A549 (cell line): Measurements from ENCODE around the gene TNFSF13B. TPM values are rescaled to one million over a fixed set of nuclear protein-coding genes. Genes with fewer than 3 reads are reported as not detected.

Experiments used
- ATAC-seq, 2 experiments: fragments of 200-7000 bp in 1 of 2; fragments of >200 bp in 1 of 2; cut with Nextera tagmentation in 1 of 2; cut with Tn5 transposase in 1 of 2; 3 replicates each; pipeline versions ENCODE4 v1.8.0 to v1.9.1; 2018 to 2020; ENCODE audit warnings: mild to moderate bottlenecking in 1 of 2, moderate library complexity in 1 of 2
- CTCF ChIA-PET: fragments of 300-600 bp; sonication (Branson Sonifier 250); formaldehyde crosslinking; extraction: SDS; loops from one replicate; lab custom pipeline; 2021; ENCODE audit warnings: antibody characterized with exemption, inconsistent platforms; lab: Yijun Ruan, JAX
- POLR2A ChIA-PET: fragments of 350-600 bp; formaldehyde crosslinking; extraction: SDS; loops from one replicate; lab custom pipeline; 2021; ENCODE audit warnings: antibody characterized with exemption, inconsistent platforms; lab: Yijun Ruan, JAX
- DNase-seq, 2 experiments: peaks; one replicate each; pipeline versions ENCODE4 v3.0.0 to v3.0.0-alpha.2; 2011 to 2016; ENCODE audit warnings: low read depth in 1 of 2, low spot score in 1 of 2
- FAIRE-seq: peaks from 2 replicates; lab custom pipeline; 2011; peaks lifted over from hg19 to GRCh38; lab: Jason Lieb, UNC
- H3K27ac ChIP-seq, 2 experiments: fragments of >200 bp; sonication (Bioruptor Twin); formaldehyde crosslinking; 3 replicates each; pipeline ENCODE4 v1.5.1; 2016 to 2017
- H3K4me1 ChIP-seq: fragments of >200 bp; sonication (Bioruptor Twin); formaldehyde crosslinking; 3 replicates; pipeline ENCODE4 v1.6.1; 2016
- H3K4me2 ChIP-seq: fragments of >200 bp; sonication (Bioruptor Twin); formaldehyde crosslinking; 3 replicates; pipeline ENCODE4 v1.6.1; 2016
- H3K4me3 ChIP-seq: fragments of >200 bp; sonication (Bioruptor Twin); formaldehyde crosslinking; 3 replicates; pipeline ENCODE4 v1.5.1; 2016
- H3K9me3 ChIP-seq: fragments of >200 bp; sonication (Bioruptor Twin); formaldehyde crosslinking; 3 replicates; pipeline ENCODE4 v1.6.1; 2016
- ATOH8 ChIP-seq: fragments of 250-450 bp; sonication (Bioruptor Pico); IDR thresholded peaks from 2 replicates; pipeline ENCODE4 v1.5.0; 2020; ENCODE audit warnings: low read depth, mild to moderate bottlenecking, moderate library complexity
- BHLHE40 ChIP-seq: IDR thresholded peaks from 2 replicates; pipeline ENCODE4 v1.6.1; 2012; ENCODE audit warnings: low read depth, low read length, inconsistent platforms
- CBX2 ChIP-seq: fragments of 200-600 bp; sonication (generic); IDR thresholded peaks from 2 replicates; pipeline ENCODE4 v1.6.1; 2016; ENCODE audit warnings: low read depth, mild to moderate bottlenecking, borderline replicate concordance
- CHD2 ChIP-seq: fragments of 150-350 bp; IDR thresholded peaks from 2 replicates; pipeline ENCODE4 v1.6.1; 2014; ENCODE audit warnings: low read length; ENCODE audit not compliant: partially characterized antibody
- CTCF ChIP-seq: fragments of >200 bp; sonication (Bioruptor Twin); formaldehyde crosslinking; IDR thresholded peaks from 3 replicates; pipeline ENCODE4 v1.5.1; 2016
- E2F6 ChIP-seq: IDR thresholded peaks from 2 replicates; pipeline ENCODE4 v1.6.1; 2012; ENCODE audit warnings: low read depth, borderline replicate concordance
- EP300 ChIP-seq, 2 experiments: fragments of >200 bp; sonication (Bioruptor Twin); formaldehyde crosslinking; IDR thresholded peaks; 2 replicates in 1 of 2; 3 replicates in 1 of 2; pipeline ENCODE4 v1.6.1; 2016 to 2017
- GATA3 ChIP-seq: IDR thresholded peaks from 2 replicates; pipeline ENCODE4 v1.6.1; 2012; ENCODE audit warnings: borderline replicate concordance
- HES2 ChIP-seq: fragments of >200 bp; sonication (Bioruptor Twin); formaldehyde crosslinking; IDR thresholded peaks from 2 replicates; pipeline ENCODE4 v1.6.1; 2016
- HOXA7 ChIP-seq: fragments of 250-450 bp; sonication (Bioruptor Pico); IDR thresholded peaks from 2 replicates; pipeline ENCODE4 v1.5.0; 2020; ENCODE audit warnings: mild to moderate bottlenecking, moderate library complexity
- MAZ ChIP-seq: fragments of 150-350 bp; IDR thresholded peaks from 2 replicates; pipeline ENCODE4 v1.6.1; 2014; ENCODE audit warnings: antibody characterized with exemption, low read depth, low read length, borderline replicate concordance
- NFE2L2 ChIP-seq: fragments of 150-350 bp; conservative IDR thresholded peaks from 2 replicates; pipeline ENCODE4 v1.6.1; 2014; ENCODE audit warnings: low read length
- NR3C1 ChIP-seq: fragments of >200 bp; sonication (Bioruptor Twin); formaldehyde crosslinking; IDR thresholded peaks from 3 replicates; pipeline ENCODE4 v1.6.1; 2017
- RAD21 ChIP-seq, 2 experiments: fragments of >200 bp in 1 of 2; sonication (Bioruptor Twin) in 1 of 2; formaldehyde crosslinking in 1 of 2; IDR thresholded peaks in 1 of 2; conservative IDR thresholded peaks in 1 of 2; 2 replicates in 1 of 2; 3 replicates in 1 of 2; pipeline ENCODE4 v1.6.1; 2012 to 2018; ENCODE audit warnings: inconsistent platforms in 1 of 2
- SMC3 ChIP-seq: fragments of >200 bp; sonication (Bioruptor Twin); formaldehyde crosslinking; IDR thresholded peaks from 3 replicates; pipeline ENCODE4 v1.6.1; 2018; ENCODE audit warnings: inconsistent platforms
- TFCP2L1 ChIP-seq: fragments of 250-450 bp; sonication (Bioruptor Pico); IDR thresholded peaks from 2 replicates; pipeline ENCODE4 v1.5.0; 2021; ENCODE audit warnings: mild to moderate bottlenecking
- ZC3H11A ChIP-seq: fragments of 450-650 bp; IDR thresholded peaks from 2 replicates; pipeline ENCODE4 v1.6.1; 2014; ENCODE audit warnings: antibody characterized with exemption, mild to moderate bottlenecking
- ZNF302 ChIP-seq: fragments of 250-450 bp; sonication (Bioruptor Pico); IDR thresholded peaks from 2 replicates; pipeline ENCODE4 v1.9.0; 2021; ENCODE audit warnings: inconsistent platforms, mild to moderate bottlenecking, moderate library complexity
- WGBS: methylation state at CpG from one replicate; pipeline ENCODE4 v1.1.6; 2017; ENCODE audit errors: missing lambda C conversion rate; 5-methylcytosine and 5-hydroxymethylcytosine counted together
- polyA plus RNA-seq, 4 experiments: library from polyadenylated mRNA; depleted of rRNA in 3 of 4; stranded (reverse); fragments of >200 nt; fragmentation: RNase III in 1 of 4; extraction: RNeasy Plus Mini Kit Qiagen cat#74134 plus additional on column Dnase treatment in 1 of 4; gene quantifications; 2 replicates in 3 of 4; 3 replicates in 1 of 4; pipeline ENCODE4 v1.2.3, GENCODE V29; 2011 to 2017

The TNFSF13B gene
- polyA plus RNA-seq, 2 of the 4 experiments (the other 2 are of a cell fraction): 0.13 to 0.22 TPM

- ATAC-seq (peak; percentile 77 to 86; a peak in 5 of 6 replicates), DNase-seq (peak; percentile 4 to 27), FAIRE-seq (peak; percentile 61)
- H3K4me2 ChIP-seq: no peak overlapping the region
- H3K4me3 ChIP-seq: no peak overlapping the region
- POLR2A ChIA-PET: no interaction called here
- WGBS: 4% methylated on average over 2 of the region's 2 CpGs
- no peak overlapping the region for H3K27ac ChIP-seq
- H3K9me3 ChIP-seq: no peaks in the 10 kb centered on the region
- no peaks in the 10 kb centered on the region for H3K4me1 ChIP-seq
- no peak for TF ChIP-seq HOXA7 (CRISPR knock-in tag)
- TF ChIP-seq TFCP2L1 (CRISPR knock-in tag): no peak
- no peak for TF ChIP-seq MAZ
- TF ChIP-seq GATA3: no peak
- TF ChIP-seq SMC3: peak; percentile 63
- TF ChIP-seq CTCF: peak; percentile 71
- TF ChIP-seq RAD21 (conservative IDR thresholded peaks at IDR 0.05 in 1 of 2, IDR thresholded peaks at IDR 0.05 in 1 of 2): peak; percentile 67 to 74
- no peak for TF ChIP-seq ZNF302
- CTCF ChIA-PET: interaction anchor here (0.5 to 2.2 kb wide), 9 partner anchors 14 to 578 kb away, joined by 3 to 26 read pairs (median 3); no protein-coding TSS in a partner anchor
Measured at GRCh38 chr13:108322206-108322824, 52.8 kb downstream of the TNFSF13B start.

- TF ChIP-seq NFE2L2 (no peak), ATOH8 (no peak), E2F6 (no peak), CHD2 (no peak), ZNF302 (no peak), HES2 (no peak), EP300 (IDR thresholded peaks at IDR 0.05) (no peak), RAD21 (conservative IDR thresholded peaks at IDR 0.05 in 1 of 2, IDR thresholded peaks at IDR 0.05 in 1 of 2) (no peak)
- FAIRE-seq (no peak), DNase-seq (no peak), ATAC-seq (no peak)
- no peaks in the 10 kb centered on the region for H3K4me1 ChIP-seq
- H3K4me3 ChIP-seq: no peak overlapping the region
- ChIA-PET CTCF (interaction anchor here (0.5 to 2.2 kb wide), 8 partner anchors 13 to 577 kb away, joined by 3 to 26 read pairs (median 4); no protein-coding TSS in a partner anchor), POLR2A (no interaction called here)
- no peak overlapping the region for H3K27ac ChIP-seq
- 2% methylated on average over 2 of the region's 2 CpGs for WGBS
- no peaks in the 10 kb centered on the region for H3K9me3 ChIP-seq
- no peak overlapping the region for H3K4me2 ChIP-seq
Measured at GRCh38 chr13:108323031-108323430, 53.5 kb downstream of the TNFSF13B start.

GRCh38 chr13:108325863-108326262 lies 56.3 kb downstream of the TNFSF13B start:
- POLR2A ChIA-PET: no interaction called here
- no peak for FAIRE-seq
- CTCF ChIA-PET: interaction anchor here (0.6 to 1.2 kb wide), 3 partner anchors 12 to 251 kb away, joined by 3 to 4 read pairs (median 3); no protein-coding TSS in a partner anchor

More at GRCh38 chr13:108325863-108326262, 56.3 kb downstream of the TNFSF13B start:
- TF ChIP-seq ZC3H11A: no peak
- TF ChIP-seq ZNF302: no peak
- no peak for TF ChIP-seq BHLHE40
- TF ChIP-seq NR3C1: no peak
- no peak for TF ChIP-seq CBX2
- Histone ChIP-seq H3K4me2 (no peak overlapping the region), H3K4me1 (no peaks in the 10 kb centered on the region), H3K4me3 (no peak overlapping the region), H3K9me3 (no peaks in the 10 kb centered on the region), H3K27ac (no peak overlapping the region)
- no peak for ATAC-seq
- no peak for DNase-seq
